ENCODE results near the gene ZNF587.
"Not testable (repeated sequence)": the region's sequence is repeated elsewhere in the genome, so short reads cannot be mapped to it uniquely, and the experiment has no call there.

ZNF587 gene

DNA sequence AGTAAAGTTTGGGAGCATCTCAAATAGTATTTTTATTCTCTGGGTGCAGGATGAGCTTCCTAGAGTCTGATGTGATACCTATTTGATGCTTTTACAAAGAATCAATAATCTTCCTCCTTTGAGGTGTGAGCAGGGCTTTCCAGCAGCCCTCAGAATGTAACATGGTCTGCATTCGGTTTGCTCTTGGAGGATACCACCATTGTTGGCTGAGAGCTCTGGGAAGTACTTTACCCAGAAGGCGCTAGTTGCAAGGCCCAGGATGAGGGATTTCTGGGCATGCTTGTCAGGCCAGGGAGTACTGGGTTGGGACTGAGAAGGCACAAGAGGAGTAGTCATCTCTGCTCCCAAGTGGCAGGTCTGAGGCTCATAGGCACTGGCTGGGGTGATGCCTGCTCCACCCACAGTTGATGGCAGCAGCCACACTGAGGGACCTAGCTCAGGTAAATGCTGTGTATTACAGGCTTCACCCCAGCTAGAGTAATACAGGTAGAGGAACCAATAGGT is 445 bp upstream of the ZNF587 start:
- H3K36me3 ChIP-seq (ENCODE audit: control insufficient read depth in 5 of 5, insufficient read depth in 5 of 5, low read length in 5 of 5) = peaks cover 0 to 14% (median 2%) of the 10 kb centered on the region in 5 donors
- not testable (repeated sequence) for H3K27me3 ChIP-seq (ENCODE audit: control insufficient read depth in 5 of 5, insufficient read depth in 4 of 5, low read length in 5 of 5); H3K27ac ChIP-seq (ENCODE audit: low read depth, low read length); H3K9me3 ChIP-seq (ENCODE audit: control insufficient read depth in 5 of 5, low read length in 5 of 5); H3K9ac ChIP-seq (ENCODE audit: low read length in 5 of 5)
- peaks cover 0 to 18% (median 11%) of the 10 kb centered on the region in 5 donors for H3K4me1 ChIP-seq (ENCODE audit: control insufficient read depth in 5 of 5, insufficient read depth in 5 of 5, low read length in 5 of 5)
- H3K4me3 ChIP-seq (ENCODE audit: low read depth in 1 of 5, low read length in 5 of 5) = peak overlapping the region; percentile 82 to 94 (median 91)

- Histone ChIP-seq H3K27me3 (ENCODE audit: control insufficient read depth in 5 of 5, insufficient read depth in 4 of 5, low read length in 5 of 5) (no peaks in the 10 kb centered on the region), H3K9me3 (ENCODE audit: control insufficient read depth in 5 of 5, low read length in 5 of 5) (no peaks in the 10 kb centered on the region), H3K4me1 (ENCODE audit: control insufficient read depth in 5 of 5, insufficient read depth in 5 of 5, low read length in 5 of 5) (peaks cover 0 to 18% (median 11%) of the 10 kb centered on the region in 5 donors), H3K9ac (ENCODE audit: low read length in 5 of 5) (peak overlapping the region; percentile 88 to 98 (median 92)), H3K4me3 (ENCODE audit: low read depth in 1 of 5, low read length in 5 of 5) (peak overlapping the region; percentile 82 to 94 (median 91)), H3K27ac (ENCODE audit: low read depth, low read length) (no peak overlapping the region), H3K36me3 (ENCODE audit: control insufficient read depth in 5 of 5, insufficient read depth in 5 of 5, low read length in 5 of 5) (peaks cover 0 to 13% (median 2%) of the 10 kb centered on the region in 5 donors)
Measured at GRCh38 chr19:57850553-57851017, 926 bp downstream of the ZNF587 start.

DNA sequence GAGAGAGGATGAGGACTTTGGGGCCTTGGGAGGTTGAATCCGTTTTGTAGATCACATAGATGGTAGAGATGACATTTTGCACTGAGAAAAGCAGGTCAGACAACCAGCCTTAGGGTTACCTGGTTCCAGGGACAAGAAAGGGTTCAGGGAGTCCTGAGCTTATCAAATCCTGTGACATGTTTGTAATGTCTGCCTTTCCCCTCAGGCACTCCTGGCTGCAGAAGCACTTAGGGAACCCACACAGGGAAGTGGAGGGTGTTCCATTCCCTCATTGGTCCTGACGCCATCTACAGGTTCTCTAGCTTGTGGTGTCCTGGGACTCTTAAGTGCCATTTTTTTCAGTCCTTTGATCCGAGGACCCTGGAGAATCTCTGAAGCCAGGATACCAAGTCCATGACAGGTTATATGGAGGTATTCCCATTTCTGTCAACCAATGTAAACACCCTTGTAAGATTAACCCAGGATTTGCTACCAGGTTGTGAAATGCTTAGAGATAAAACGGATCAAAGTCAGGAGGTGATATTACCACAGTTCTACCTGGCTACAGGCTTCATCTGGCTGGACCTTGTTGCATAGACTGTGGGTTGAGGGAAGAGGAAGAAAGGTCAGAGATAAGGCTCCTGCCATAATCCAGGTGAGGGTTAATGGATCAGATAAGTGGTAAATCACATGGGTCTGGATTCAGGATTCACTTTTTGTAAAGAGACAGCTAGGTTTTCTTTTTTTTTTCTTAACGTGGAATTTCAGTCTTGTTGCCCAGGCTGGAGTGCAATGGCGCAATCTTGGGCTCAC is 2.3 kb downstream of the ZNF587 start:
- Histone ChIP-seq H3K36me3 (ENCODE audit: control insufficient read depth in 5 of 5, insufficient read depth in 5 of 5, low read length in 5 of 5) (peaks cover 0 to 27% (median 14%) of the 10 kb centered on the region in 5 donors), H3K4me1 (ENCODE audit: control insufficient read depth in 5 of 5, insufficient read depth in 5 of 5, low read length in 5 of 5) (peaks cover 0 to 18% (median 11%) of the 10 kb centered on the region in 5 donors)
- not testable (repeated sequence) for H3K9ac ChIP-seq (ENCODE audit: low read length in 5 of 5); H3K27ac ChIP-seq (ENCODE audit: low read depth, low read length); H3K9me3 ChIP-seq (ENCODE audit: control insufficient read depth in 5 of 5, low read length in 5 of 5); H3K27me3 ChIP-seq (ENCODE audit: control insufficient read depth in 5 of 5, insufficient read depth in 4 of 5, low read length in 5 of 5); H3K4me3 ChIP-seq (ENCODE audit: low read depth in 1 of 5, low read length in 5 of 5)

- not testable (repeated sequence) for H3K4me3 ChIP-seq (ENCODE audit: low read depth in 1 of 5, low read length in 5 of 5); H3K27ac ChIP-seq (ENCODE audit: low read depth, low read length); H3K27me3 ChIP-seq (ENCODE audit: control insufficient read depth in 5 of 5, insufficient read depth in 4 of 5, low read length in 5 of 5); H3K9ac ChIP-seq (ENCODE audit: low read length in 5 of 5); H3K9me3 ChIP-seq (ENCODE audit: control insufficient read depth in 5 of 5, low read length in 5 of 5)
- Histone ChIP-seq H3K4me1 (ENCODE audit: control insufficient read depth in 5 of 5, insufficient read depth in 5 of 5, low read length in 5 of 5) (peaks cover under 1 to 18% (median 11%) of the 10 kb centered on the region in 5 donors), H3K36me3 (ENCODE audit: control insufficient read depth in 5 of 5, insufficient read depth in 5 of 5, low read length in 5 of 5) (peaks cover 6 to 42% (median 27%) of the 10 kb centered on the region in 5 donors)
Measured at GRCh38 chr19:57854117-57854516, 4.5 kb downstream of the ZNF587 start.

DNA sequence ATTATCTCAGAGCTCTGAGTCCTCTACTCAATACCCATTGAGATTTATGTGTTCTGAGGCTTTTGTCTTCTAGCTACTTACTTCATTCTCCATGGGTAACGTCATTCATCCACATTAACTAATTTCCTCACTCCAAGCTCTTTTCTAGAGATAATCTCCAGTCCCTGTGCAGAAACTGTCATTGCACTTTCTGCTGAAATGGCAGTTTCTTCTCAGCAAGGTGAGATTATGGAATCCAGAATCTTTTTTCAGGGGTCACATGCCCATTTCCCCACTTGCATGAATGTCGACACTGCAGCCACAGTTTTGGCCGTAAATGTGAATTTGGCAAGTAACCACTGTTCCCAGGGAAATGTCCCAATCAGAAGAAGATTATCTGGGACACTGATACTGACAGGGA is 12.7 kb downstream of the ZNF587 start:
- H3K27me3 ChIP-seq (ENCODE audit: control insufficient read depth in 5 of 5, insufficient read depth in 4 of 5, low read length in 5 of 5); H3K27ac ChIP-seq (ENCODE audit: low read depth, low read length); H3K9ac ChIP-seq (ENCODE audit: low read length in 5 of 5); H3K4me1 ChIP-seq (ENCODE audit: control insufficient read depth in 5 of 5, insufficient read depth in 5 of 5, low read length in 5 of 5): not testable (repeated sequence)
- H3K36me3 ChIP-seq (ENCODE audit: control insufficient read depth in 5 of 5, insufficient read depth in 5 of 5, low read length in 5 of 5) = peaks cover 28 to 92% (median 80%) of the 10 kb centered on the region in 5 donors
- peak overlapping the region in 1 of 5 donors; percentile 17 for H3K4me3 ChIP-seq (ENCODE audit: low read depth in 1 of 5, low read length in 5 of 5)
- H3K9me3 ChIP-seq (ENCODE audit: control insufficient read depth in 5 of 5, low read length in 5 of 5) = peaks cover 10 to 49% (median 22%) of the 10 kb centered on the region in 5 donors

GRCh38 chr19:57867868-57868492 is 18.3 kb downstream of the ZNF587 start:
- Histone ChIP-seq H3K4me3 (ENCODE audit: low read depth in 1 of 5, low read length in 5 of 5) (peak overlapping the region in 4 of 5 donors; percentile 2 to 29 (median 10)), H3K36me3 (ENCODE audit: control insufficient read depth in 5 of 5, insufficient read depth in 5 of 5, low read length in 5 of 5) (peaks cover 12 to 50% (median 45%) of the 10 kb centered on the region in 5 donors), H3K9ac (ENCODE audit: low read length in 5 of 5) (no peak overlapping the region), H3K27ac (ENCODE audit: low read depth, low read length) (no peak overlapping the region), H3K9me3 (ENCODE audit: control insufficient read depth in 5 of 5, low read length in 5 of 5) (peaks cover 35 to 54% (median 44%) of the 10 kb centered on the region in 5 donors), H3K27me3 (ENCODE audit: control insufficient read depth in 5 of 5, insufficient read depth in 4 of 5, low read length in 5 of 5) (no peaks in the 10 kb centered on the region), H3K4me1 (ENCODE audit: control insufficient read depth in 5 of 5, insufficient read depth in 5 of 5, low read length in 5 of 5) (peaks cover 0 to 5% (median 0%) of the 10 kb centered on the region in 5 donors)

GRCh38 chr19:57869655-57870054 is 20.0 kb downstream of the ZNF587 start:
- not testable (repeated sequence) for H3K9ac ChIP-seq (ENCODE audit: low read length in 5 of 5); H3K27ac ChIP-seq (ENCODE audit: low read depth, low read length); H3K27me3 ChIP-seq (ENCODE audit: control insufficient read depth in 5 of 5, insufficient read depth in 4 of 5, low read length in 5 of 5); H3K4me3 ChIP-seq (ENCODE audit: low read depth in 1 of 5, low read length in 5 of 5)
- H3K36me3 ChIP-seq (ENCODE audit: control insufficient read depth in 5 of 5, insufficient read depth in 5 of 5, low read length in 5 of 5) = peaks cover 17 to 45% (median 38%) of the 10 kb centered on the region in 5 donors
- peaks cover 49 to 71% (median 54%) of the 10 kb centered on the region in 5 donors for H3K9me3 ChIP-seq (ENCODE audit: control insufficient read depth in 5 of 5, low read length in 5 of 5)
- peaks cover 0 to 18% (median 0%) of the 10 kb centered on the region in 5 donors for H3K4me1 ChIP-seq (ENCODE audit: control insufficient read depth in 5 of 5, insufficient read depth in 5 of 5, low read length in 5 of 5)

- Histone ChIP-seq H3K4me1 (ENCODE audit: control insufficient read depth in 5 of 5, insufficient read depth in 5 of 5, low read length in 5 of 5) (peaks cover 0 to 18% (median 0%) of the 10 kb centered on the region in 5 donors), H3K27me3 (ENCODE audit: control insufficient read depth in 5 of 5, insufficient read depth in 4 of 5, low read length in 5 of 5) (peaks cover 0 to 10% (median 0%) of the 10 kb centered on the region in 5 donors), H3K9me3 (ENCODE audit: control insufficient read depth in 5 of 5, low read length in 5 of 5) (peaks cover 47 to 72% (median 54%) of the 10 kb centered on the region in 5 donors), H3K9ac (ENCODE audit: low read length in 5 of 5) (no peak overlapping the region), H3K36me3 (ENCODE audit: control insufficient read depth in 5 of 5, insufficient read depth in 5 of 5, low read length in 5 of 5) (peaks cover 12 to 40% (median 32%) of the 10 kb centered on the region in 5 donors), H3K4me3 (ENCODE audit: low read depth in 1 of 5, low read length in 5 of 5) (peak overlapping the region in 2 of 5 donors; percentile 8 to 49), H3K27ac (ENCODE audit: low read depth, low read length) (no peak overlapping the region)
Measured at GRCh38 chr19:57870225-57870624, 20.6 kb downstream of the ZNF587 start.

DNA sequence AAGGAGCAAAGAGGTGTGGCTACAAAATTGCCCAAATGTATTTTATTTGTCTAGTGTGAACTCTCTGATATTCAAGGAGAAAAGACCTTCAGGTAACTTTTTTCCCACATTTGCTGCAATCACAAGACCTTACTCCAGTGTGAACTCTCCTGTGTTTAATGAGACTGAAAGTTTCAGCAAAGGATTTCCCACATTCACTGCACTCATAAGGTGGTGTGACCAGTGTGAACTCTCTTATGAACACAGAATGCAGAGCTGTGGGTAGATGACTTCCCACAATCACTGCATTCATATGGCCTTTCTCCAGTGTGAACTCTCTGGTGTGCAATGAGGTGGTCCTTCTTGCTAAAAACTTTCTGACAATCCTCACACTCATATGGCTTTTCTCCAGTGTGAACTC is 22.8 kb downstream of the ZNF587 start:
- Histone ChIP-seq H3K4me1 (ENCODE audit: control insufficient read depth in 5 of 5, insufficient read depth in 5 of 5, low read length in 5 of 5) (peaks cover 0 to 18% (median 0%) of the 10 kb centered on the region in 5 donors), H3K4me3 (ENCODE audit: low read depth in 1 of 5, low read length in 5 of 5) (peak overlapping the region in 4 of 5 donors; percentile 6 to 36 (median 28)), H3K36me3 (ENCODE audit: control insufficient read depth in 5 of 5, insufficient read depth in 5 of 5, low read length in 5 of 5) (peaks cover 12 to 32% (median 22%) of the 10 kb centered on the region in 5 donors), H3K9ac (ENCODE audit: low read length in 5 of 5) (no peak overlapping the region), H3K27me3 (ENCODE audit: control insufficient read depth in 5 of 5, insufficient read depth in 4 of 5, low read length in 5 of 5) (peaks cover 0 to 10% (median 0%) of the 10 kb centered on the region in 5 donors), H3K9me3 (ENCODE audit: control insufficient read depth in 5 of 5, low read length in 5 of 5) (peaks cover 40 to 75% (median 55%) of the 10 kb centered on the region in 5 donors), H3K27ac (ENCODE audit: low read depth, low read length) (no peak overlapping the region)
